GM10248 (cell line): ENCODE results near the gene HNRNPM.

ENCODE experiments used
- CTCF ChIA-PET: fragments of 300-600 bp; sonication (Branson Sonifier 250); formaldehyde crosslinking; extraction: SDS; loops from one replicate; lab custom pipeline; 2021; ENCODE audit warnings: antibody characterized with exemption; lab: Yijun Ruan, JAX
- POLR2A ChIA-PET: fragments of 350-650 bp; sonication (Branson Sonifier 250); formaldehyde crosslinking; extraction: SDS; loops from one replicate; lab custom pipeline; 2020; ENCODE audit warnings: antibody characterized with exemption; lab: Yijun Ruan, JAX
- DNase-seq: peaks from one replicate; pipeline ENCODE4 v3.0.0; 2012; ENCODE audit errors: extremely low spot score
- TF ChIP-seq, protein P1 (sequence below): IDR thresholded peaks from 2 replicates; pipeline ENCODE4 v1.5.1; 2012; ENCODE audit warnings: mild to moderate bottlenecking, low read depth; ENCODE audit errors: extremely low read depth, missing control alignments, control extremely low read depth

The HNRNPM gene, protein sequence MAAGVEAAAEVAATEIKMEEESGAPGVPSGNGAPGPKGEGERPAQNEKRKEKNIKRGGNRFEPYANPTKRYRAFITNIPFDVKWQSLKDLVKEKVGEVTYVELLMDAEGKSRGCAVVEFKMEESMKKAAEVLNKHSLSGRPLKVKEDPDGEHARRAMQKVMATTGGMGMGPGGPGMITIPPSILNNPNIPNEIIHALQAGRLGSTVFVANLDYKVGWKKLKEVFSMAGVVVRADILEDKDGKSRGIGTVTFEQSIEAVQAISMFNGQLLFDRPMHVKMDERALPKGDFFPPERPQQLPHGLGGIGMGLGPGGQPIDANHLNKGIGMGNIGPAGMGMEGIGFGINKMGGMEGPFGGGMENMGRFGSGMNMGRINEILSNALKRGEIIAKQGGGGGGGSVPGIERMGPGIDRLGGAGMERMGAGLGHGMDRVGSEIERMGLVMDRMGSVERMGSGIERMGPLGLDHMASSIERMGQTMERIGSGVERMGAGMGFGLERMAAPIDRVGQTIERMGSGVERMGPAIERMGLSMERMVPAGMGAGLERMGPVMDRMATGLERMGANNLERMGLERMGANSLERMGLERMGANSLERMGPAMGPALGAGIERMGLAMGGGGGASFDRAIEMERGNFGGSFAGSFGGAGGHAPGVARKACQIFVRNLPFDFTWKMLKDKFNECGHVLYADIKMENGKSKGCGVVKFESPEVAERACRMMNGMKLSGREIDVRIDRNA

DNA sequence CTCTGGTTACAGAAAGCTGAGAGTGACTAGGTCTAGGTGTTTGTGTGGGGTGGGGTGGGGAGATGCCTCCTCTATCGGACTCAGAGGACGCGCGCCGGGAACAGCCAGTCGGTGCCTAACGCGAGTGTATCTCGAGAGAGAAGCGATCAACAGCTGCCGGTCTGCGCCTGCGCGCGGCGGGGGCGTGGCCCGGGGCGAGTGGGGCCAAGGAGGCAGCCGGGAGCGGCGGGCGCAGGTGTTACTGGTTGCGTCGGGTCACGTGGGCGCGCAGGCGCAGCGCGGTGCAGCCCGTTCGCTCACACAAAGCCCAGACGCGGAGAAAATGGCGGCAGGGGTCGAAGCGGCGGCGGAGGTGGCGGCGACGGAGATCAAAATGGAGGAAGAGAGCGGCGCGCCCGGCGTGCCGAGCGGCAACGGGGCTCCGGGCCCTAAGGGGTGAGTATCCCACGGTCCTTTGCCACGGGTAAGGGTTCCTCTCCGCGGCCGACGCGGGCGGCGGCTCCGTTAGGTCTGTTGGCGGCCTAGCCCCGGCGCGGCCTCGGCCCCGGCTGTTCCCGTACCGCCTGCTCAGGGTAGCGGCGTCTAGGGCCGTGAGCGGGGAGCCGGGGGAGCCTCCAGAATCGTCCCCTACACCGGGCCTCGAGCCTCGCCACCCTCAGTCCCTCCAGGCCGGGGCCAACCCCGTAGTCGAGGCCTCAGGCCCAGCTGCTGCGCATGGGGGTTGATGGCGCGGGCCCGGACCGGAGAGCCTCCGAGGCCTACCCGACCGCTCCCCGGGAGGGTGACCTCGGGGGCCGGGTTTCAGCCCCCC lies at the start of gene HNRNPM:
TSS of gene HNRNPM (plus strand) at position 299 of the 811 bp plus-strand sequence. CDS start at position 323, 24 bp downstream.
- ChIA-PET POLR2A (interaction anchor here (1.2 kb wide), 1 partner anchor 69 kb away, joined by 4 read pairs; the partner anchor contains the start of gene ZNF414), CTCF (interaction anchor here (0.8 to 1.7 kb wide), 4 partner anchors 31 to 286 kb away, joined by 3 to 11 read pairs (median 5); partner anchors contain the start of genes MARCHF2 and ZNF414)
- TF ChIP-seq, protein P1, sequence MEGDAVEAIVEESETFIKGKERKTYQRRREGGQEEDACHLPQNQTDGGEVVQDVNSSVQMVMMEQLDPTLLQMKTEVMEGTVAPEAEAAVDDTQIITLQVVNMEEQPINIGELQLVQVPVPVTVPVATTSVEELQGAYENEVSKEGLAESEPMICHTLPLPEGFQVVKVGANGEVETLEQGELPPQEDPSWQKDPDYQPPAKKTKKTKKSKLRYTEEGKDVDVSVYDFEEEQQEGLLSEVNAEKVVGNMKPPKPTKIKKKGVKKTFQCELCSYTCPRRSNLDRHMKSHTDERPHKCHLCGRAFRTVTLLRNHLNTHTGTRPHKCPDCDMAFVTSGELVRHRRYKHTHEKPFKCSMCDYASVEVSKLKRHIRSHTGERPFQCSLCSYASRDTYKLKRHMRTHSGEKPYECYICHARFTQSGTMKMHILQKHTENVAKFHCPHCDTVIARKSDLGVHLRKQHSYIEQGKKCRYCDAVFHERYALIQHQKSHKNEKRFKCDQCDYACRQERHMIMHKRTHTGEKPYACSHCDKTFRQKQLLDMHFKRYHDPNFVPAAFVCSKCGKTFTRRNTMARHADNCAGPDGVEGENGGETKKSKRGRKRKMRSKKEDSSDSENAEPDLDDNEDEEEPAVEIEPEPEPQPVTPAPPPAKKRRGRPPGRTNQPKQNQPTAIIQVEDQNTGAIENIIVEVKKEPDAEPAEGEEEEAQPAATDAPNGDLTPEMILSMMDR = no peak
- peak; percentile 100 for DNase-seq

DNA sequence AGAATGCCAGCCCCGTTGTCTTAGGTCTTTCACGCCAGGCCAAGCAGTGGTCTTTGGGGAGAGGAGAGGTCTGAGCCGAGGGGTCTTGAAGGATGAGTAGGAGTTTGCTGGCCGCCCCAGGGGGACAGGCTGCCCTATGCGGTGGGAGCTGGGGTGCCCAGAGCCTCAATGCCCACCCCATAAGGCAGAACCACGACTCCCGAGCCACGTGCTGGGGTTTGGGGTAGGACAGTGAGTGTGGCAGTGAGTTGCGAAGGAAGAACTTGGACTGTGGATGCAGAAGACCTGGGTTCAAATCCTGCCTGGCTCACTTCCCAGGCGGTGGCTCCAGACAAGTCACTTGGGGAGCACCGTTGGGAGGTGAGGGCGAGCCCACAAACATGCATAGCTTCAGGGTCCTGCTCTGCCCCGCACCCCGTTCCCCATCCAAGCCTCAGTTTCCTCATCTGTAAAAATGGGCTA lies 49.1 kb upstream of the HNRNPM start:
- TF ChIP-seq, protein P1 = no peak
- ChIA-PET POLR2A (no interaction called here), CTCF (interaction anchor here (0.8 to 6.6 kb wide), 4 partner anchors 9 to 109 kb away, joined by 3 to 31 read pairs (median 4); no protein-coding TSS in a partner anchor)
- no peak for DNase-seq

GRCh38 chr19:8396185-8396562 lies 48.6 kb upstream of the HNRNPM start:
- no peak for DNase-seq
- ChIA-PET CTCF (interaction anchor here (0.8 to 6.6 kb wide), 4 partner anchors 9 to 109 kb away, joined by 3 to 31 read pairs (median 4); no protein-coding TSS in a partner anchor), POLR2A (no interaction called here)
- TF ChIP-seq, protein P1 = no peak

DNA sequence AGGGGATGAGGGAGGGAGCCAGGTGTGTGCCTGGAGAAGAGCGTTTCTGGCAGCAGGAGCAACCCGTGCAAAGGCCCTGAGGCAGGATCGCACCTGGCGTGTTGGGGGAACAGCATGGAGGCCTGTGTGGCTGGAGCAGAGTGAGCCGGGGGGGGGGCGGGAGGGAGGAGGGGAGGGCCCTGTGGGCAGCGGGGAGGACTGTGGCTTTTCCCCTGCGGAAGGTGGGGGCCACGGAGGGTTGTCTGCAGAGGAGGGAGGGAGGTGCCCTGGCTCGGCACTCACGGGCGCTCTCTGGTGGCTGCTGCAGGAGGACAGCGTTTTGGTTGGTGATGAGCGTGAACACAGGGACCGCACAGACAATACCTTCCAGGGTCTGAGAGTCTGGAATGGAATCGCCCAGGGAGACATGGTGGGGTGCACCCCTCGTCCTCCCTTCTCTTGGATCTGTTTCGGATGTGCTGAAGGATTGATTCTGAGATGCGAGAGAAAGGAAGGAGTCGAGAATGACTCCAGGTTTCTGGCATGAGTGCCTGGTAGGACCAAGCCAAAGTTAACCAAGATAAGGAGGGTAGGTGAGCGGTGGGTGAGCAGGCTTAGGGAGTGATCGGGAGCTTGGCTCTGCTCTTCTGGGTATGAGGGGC lies 48.1 kb upstream of the HNRNPM start:
- TF ChIP-seq, protein P1 = peak; percentile 63
- CTCF ChIA-PET = interaction anchor here (0.8 to 3.4 kb wide), 7 partner anchors 16 to 109 kb away, joined by 3 to 19 read pairs (median 4); partner anchors contain the start of gene MARCHF2
- DNase-seq = peak; percentile 81
- POLR2A ChIA-PET = no interaction called here

- CTCF ChIA-PET = interaction anchor here (1.1 to 3.4 kb wide), 5 partner anchors 15 to 109 kb away, joined by 3 to 19 read pairs (median 5); partner anchors contain the start of gene MARCHF2
- no peak for DNase-seq
- POLR2A ChIA-PET = interaction anchor here (0.6 kb wide), 1 partner anchor 110 kb away, joined by 3 read pairs; no protein-coding TSS in a partner anchor
- TF ChIP-seq, protein P1 = no peak
Measured at GRCh38 chr19:8397271-8397670, 47.5 kb upstream of the HNRNPM start.
